Naive thymus-derived CD4-positive, alpha-beta T cell (primary cell): Measurements from ENCODE around the gene MPP2. TPM values are rescaled to one million over a fixed set of nuclear protein-coding genes. Genes with fewer than 3 reads are reported as not detected.

Experiments used
- ATAC-seq: fragments of 150-1000 bp; cut with Tn5 transposase; 2 replicates; pipeline ENCODE4 v1.10.0; 2021; ENCODE audit warnings: mild to moderate bottlenecking, moderate library complexity
- CTCF ChIA-PET: fragments of 350-600 bp; sonication (Branson Sonifier 250); formaldehyde crosslinking; loops from one replicate; lab custom pipeline; 2021; ENCODE audit warnings: antibody characterized with exemption; lab: Charles Lee
- POLR2A ChIA-PET: fragments of 350-600 bp; sonication (Branson Sonifier 250); formaldehyde crosslinking; loops from one replicate; lab custom pipeline; 2021; ENCODE audit warnings: antibody characterized with exemption, inconsistent platforms; lab: Charles Lee
- DNase-seq, 9 donors: peaks; one replicate each; pipeline versions ENCODE4 v3.0.0 to v3.0.0-alpha.2; 2020 to 2022; ENCODE audit warnings: mixed read lengths in 1 of 9
- H3K27ac ChIP-seq: one replicate; pipeline ENCODE4 v1.7.0; 2013; ENCODE audit warnings: mild to moderate bottlenecking, low read depth, low read length, moderate library complexity
- H3K27me3 ChIP-seq, 2 donors: one replicate each; pipeline ENCODE4 v1.7.0; 2013; ENCODE audit warnings: low read length in 2 of 2, mild to moderate bottlenecking in 2 of 2, moderate library complexity in 2 of 2; ENCODE audit not compliant: control insufficient read depth in 2 of 2, insufficient read depth in 2 of 2
- H3K36me3 ChIP-seq, 3 experiments: 1 replicate in 2 of 3; 2 replicates in 1 of 3; pipeline ENCODE4 v1.7.0; 2013; ENCODE audit warnings: low read length in 3 of 3, mild to moderate bottlenecking in 3 of 3, moderate library complexity in 1 of 3; ENCODE audit not compliant: insufficient read depth in 3 of 3, control insufficient read depth in 2 of 3
- H3K4me1 ChIP-seq, 2 donors: one replicate each; pipeline ENCODE4 v1.7.0; 2013; ENCODE audit warnings: low read length in 2 of 2, mild to moderate bottlenecking in 2 of 2, moderate library complexity in 1 of 2; ENCODE audit not compliant: control insufficient read depth in 2 of 2, insufficient read depth in 2 of 2
- H3K4me3 ChIP-seq: 2 replicates; pipeline ENCODE4 v1.7.0; 2013; ENCODE audit warnings: mild to moderate bottlenecking, low read length
- H3K9me3 ChIP-seq, 3 experiments: 1 replicate in 2 of 3; 2 replicates in 1 of 3; pipeline ENCODE4 v1.7.0; 2013; ENCODE audit warnings: low read length in 3 of 3; ENCODE audit not compliant: control insufficient read depth in 2 of 3
- H3K27ac Mint-ChIP-seq, 9 donors: one replicate each; pipeline ENCODE4 v1.8.0; 2020 to 2022; ENCODE audit warnings: mixed read lengths in 9 of 9, mild to moderate bottlenecking in 8 of 9, moderate library complexity in 5 of 9, inconsistent platforms in 2 of 9
- H3K27me3 Mint-ChIP-seq, 5 donors: one replicate each; pipeline ENCODE4 v1.8.0; 2021 to 2022; ENCODE audit warnings: mixed read lengths in 5 of 5, mild to moderate bottlenecking in 1 of 5
- H3K36me3 Mint-ChIP-seq, 5 donors: one replicate each; pipeline ENCODE4 v1.8.0; 2020 to 2022; ENCODE audit warnings: mixed read lengths in 5 of 5, mild to moderate bottlenecking in 3 of 5, inconsistent platforms in 1 of 5
- H3K4me1 Mint-ChIP-seq, 7 donors: one replicate each; pipeline ENCODE4 v1.8.0; 2020 to 2022; ENCODE audit warnings: mixed read lengths in 7 of 7, mild to moderate bottlenecking in 3 of 7, inconsistent platforms in 1 of 7
- H3K4me3 Mint-ChIP-seq, 10 donors: one replicate each; pipeline ENCODE4 v1.8.0; 2020 to 2022; ENCODE audit warnings: mild to moderate bottlenecking in 10 of 10, mixed read lengths in 10 of 10, moderate library complexity in 6 of 10, inconsistent platforms in 2 of 10
- H3K9me3 Mint-ChIP-seq, 11 donors: one replicate each; pipeline ENCODE4 v1.8.0; 2020 to 2022; ENCODE audit warnings: mixed read lengths in 11 of 11, mild to moderate bottlenecking in 4 of 11, inconsistent platforms in 1 of 11, moderate library complexity in 1 of 11
- intact Hi-C, 2 donors: fragments of 100-400 bp; cut with micrococcal nuclease; formaldehyde crosslinking; loops; one replicate each; pipeline ENCODE4 v1.15.1; 2023
- polyA plus RNA-seq, 2 donors: library from polyadenylated mRNA; unstranded; fragments of 300-500 nt; fragmentation: Illumina TruSeq; gene quantifications; one replicate each; pipeline ENCODE4 v1.2.3, GENCODE V29; 2021
- total RNA-seq, 6 experiments: library from RNA in 5 of 6; stranded (reverse) in 5 of 6; gene quantifications; 1 replicate in 5 of 6; 2 replicates in 1 of 6; pipeline ENCODE4 v1.2.3 and lab custom pipeline; 2021 to 2026

Gene MPP2
- total and polyA plus RNA-seq, 7 experiments from 2014 or later, result 0.24 to 9.3 (median 3.6) TPM

GRCh38 chr17:43825567-43825966 lies 81.8 kb downstream of the MPP2 start:
- intact Hi-C loops, result no loop called here
- H3K4me1 ChIP-seq, result no peaks in the 10 kb centered on the region
- POLR2A ChIA-PET, result no interaction called here
- no peaks in the 10 kb centered on the region for H3K9me3 ChIP-seq
- no peak overlapping the region for H3K4me3 ChIP-seq
- H3K27me3 ChIP-seq, result no peaks in the 10 kb centered on the region
- no peaks in the 10 kb centered on the region for H3K36me3 ChIP-seq
- DNase-seq (no peak), ATAC-seq (no peak)
- no peak overlapping the region for H3K27ac Mint-ChIP-seq
- H3K4me3 Mint-ChIP-seq, result no peak overlapping the region
- H3K9me3 Mint-ChIP-seq, result no peaks in the 10 kb centered on the region
- peaks cover 0 to 13% (median 0%) of the 10 kb centered on the region in 5 donors for H3K27me3 Mint-ChIP-seq
- CTCF ChIA-PET, result interaction anchor here (0.6 to 0.7 kb wide), 2 partner anchors 19 to 150 kb away, joined by 3 read pairs; no protein-coding TSS in a partner anchor
- no peak overlapping the region for H3K27ac ChIP-seq
- no peaks in the 10 kb centered on the region for H3K36me3 Mint-ChIP-seq
- H3K4me1 Mint-ChIP-seq, result peaks cover 0 to 4% (median 0%) of the 10 kb centered on the region in 7 donors

Other genes with a start within 250 kb of the MPP2 start
- 1 to 10 TPM in 1 of 5 experiments, under 1 TPM in 4; 0.37 to 2.5 (median 0.54) TPM for gene MEOX1, start 245.6 kb downstream of the MPP2 start, total RNA-seq
- gene MEOX1, start 245.6 kb downstream of the MPP2 start, polyA plus RNA-seq, result 1 to 10 TPM in 1 of 2 donors, under 1 TPM in 1; 0.40 to 1.5 TPM
- gene SOST, start 148.7 kb downstream of the MPP2 start, total RNA-seq, result not detected
- gene SOST, start 148.7 kb downstream of the MPP2 start, polyA plus RNA-seq, result not detected
- 10 to 100 TPM in 3 of 5 experiments, 1 to 10 TPM in 2; 8.5 to 31.0 (median 11.0) TPM for gene DUSP3, start 128.6 kb downstream of the MPP2 start, total RNA-seq
- 1 to 10 TPM; 5.4 to 6.1 TPM for gene DUSP3, start 128.6 kb downstream of the MPP2 start, polyA plus RNA-seq
- not detected for gene CFAP97D1, start 127.1 kb downstream of the MPP2 start, total RNA-seq
- not detected for gene CFAP97D1, start 127.1 kb downstream of the MPP2 start, polyA plus RNA-seq
- 1 to 10 TPM in 1 of 5 experiments, under 1 TPM in 1, not detected in 3; 0.32 to 1.4 TPM for gene MPP3, start 74.4 kb downstream of the MPP2 start, total RNA-seq
- not detected for gene MPP3, start 74.4 kb downstream of the MPP2 start, polyA plus RNA-seq
- not detected for gene CD300LG, start 60.4 kb downstream of the MPP2 start, total RNA-seq
- not detected for gene CD300LG, start 60.4 kb downstream of the MPP2 start, polyA plus RNA-seq
- gene PPY, start 34.9 kb upstream of the MPP2 start, total RNA-seq, result not detected
- not detected for gene PPY, start 34.9 kb upstream of the MPP2 start, polyA plus RNA-seq
- gene PYY, start 46.4 kb upstream of the MPP2 start, total RNA-seq, result not detected
- not detected for gene PYY, start 46.4 kb upstream of the MPP2 start, polyA plus RNA-seq
- 1 to 10 TPM in 2 of 5 experiments, under 1 TPM in 3; 0.19 to 1.9 (median 0.20) TPM for gene NAGS, start 97.1 kb upstream of the MPP2 start, total RNA-seq
- gene NAGS, start 97.1 kb upstream of the MPP2 start, polyA plus RNA-seq, result 1 to 10 TPM in 1 of 2 donors, under 1 TPM in 1; 0.41 to 2.6 TPM
- 10 to 100 TPM; 12.1 to 32.0 (median 30.5) TPM for gene TMEM101, start 107.4 kb upstream of the MPP2 start, total RNA-seq
- 10 to 100 TPM; 33.8 to 36.0 TPM for gene TMEM101, start 107.4 kb upstream of the MPP2 start, polyA plus RNA-seq
- gene LSM12, start 159.1 kb upstream of the MPP2 start, total RNA-seq, result 10 to 100 TPM; 29.3 to 67.9 (median 33.2) TPM
- gene LSM12, start 159.1 kb upstream of the MPP2 start, polyA plus RNA-seq, result 10 to 100 TPM; 69.5 to 72.5 TPM
- gene G6PC3, start 163.2 kb upstream of the MPP2 start, total RNA-seq, result 10 to 100 TPM in 4 of 5 experiments, 1 to 10 TPM in 1; 9.4 to 25.8 (median 13.9) TPM
- gene G6PC3, start 163.2 kb upstream of the MPP2 start, polyA plus RNA-seq, result 10 to 100 TPM; 18.3 to 18.5 TPM
- 100 to 1,000 TPM in 1 of 5 experiments, 10 to 100 TPM in 4; 15.2 to 106 (median 70.9) TPM for gene HDAC5, start 216.1 kb upstream of the MPP2 start, total RNA-seq
- 10 to 100 TPM; 18.3 to 41.9 TPM for gene HDAC5, start 216.1 kb upstream of the MPP2 start, polyA plus RNA-seq
- 10 to 100 TPM in 1 of 5 experiments, 1 to 10 TPM in 2, under 1 TPM in 2; 0.76 to 12.3 (median 2.1) TPM for gene HROB, start 234.4 kb upstream of the MPP2 start, total RNA-seq
- gene HROB, start 234.4 kb upstream of the MPP2 start, polyA plus RNA-seq, result under 1 TPM; 0.26 to 0.48 TPM